Trophoblast cell (in vitro differentiated cells and primary cell): ENCODE measurements around the gene PFKP.

Experiments
- DNase-seq, 2 donors: peaks; one replicate each; pipeline ENCODE4 v3.0.0-alpha.2; 2016
- H2AFZ ChIP-seq: 2 replicates; pipeline ENCODE4 v1.6.1; 2013; ENCODE audit warnings: low read length, moderate library complexity, mild to moderate bottlenecking; ENCODE audit not compliant: insufficient read depth, poor library complexity
- H2AK5ac ChIP-seq: 2 replicates; pipeline ENCODE4 v1.6.1; 2013; ENCODE audit warnings: mild to moderate bottlenecking, low read length
- H2BK120ac ChIP-seq: 2 replicates; pipeline ENCODE4 v1.6.1; 2013; ENCODE audit warnings: low read length, mild to moderate bottlenecking, moderate library complexity; ENCODE audit not compliant: insufficient read depth, poor library complexity
- H2BK12ac ChIP-seq: 2 replicates; pipeline ENCODE4 v1.6.1; 2013; ENCODE audit warnings: mild to moderate bottlenecking, low read length, moderate library complexity
- H2BK5ac ChIP-seq: 2 replicates; pipeline ENCODE4 v1.6.1; 2013; ENCODE audit warnings: low read length, low read depth, moderate library complexity, mild to moderate bottlenecking; ENCODE audit not compliant: poor library complexity
- H3K14ac ChIP-seq: 2 replicates; pipeline ENCODE4 v1.6.1; 2013; ENCODE audit warnings: mild to moderate bottlenecking, low read length
- H3K18ac ChIP-seq: 2 replicates; pipeline ENCODE4 v1.6.1; 2013; ENCODE audit warnings: mild to moderate bottlenecking, low read length
- H3K23ac ChIP-seq: 2 replicates; pipeline ENCODE4 v1.6.1; 2013; ENCODE audit warnings: low read length
- H3K27ac ChIP-seq: 2 replicates; pipeline ENCODE4 v1.5.1; 2013; ENCODE audit warnings: low read depth, mild to moderate bottlenecking, inconsistent platforms, low read length, moderate library complexity
- H3K27me3 ChIP-seq: 2 replicates; pipeline ENCODE4 v1.6.1; 2013; ENCODE audit warnings: inconsistent platforms, mild to moderate bottlenecking, low read length, moderate library complexity; ENCODE audit not compliant: insufficient read depth
- H3K36me3 ChIP-seq, 2 experiments: 1 replicate in 1 of 2; 2 replicates in 1 of 2; pipeline ENCODE4 v1.6.1; 2013; ENCODE audit warnings: low read length in 2 of 2, mild to moderate bottlenecking in 2 of 2, moderate library complexity in 1 of 2; ENCODE audit not compliant: insufficient read depth in 2 of 2, control insufficient read depth in 1 of 2
- H3K4ac ChIP-seq: 2 replicates; pipeline ENCODE4 v1.6.1; 2013; ENCODE audit warnings: low read depth, mild to moderate bottlenecking, low read length, moderate library complexity
- H3K4me1 ChIP-seq, 2 experiments: 1 replicate in 1 of 2; 2 replicates in 1 of 2; pipeline ENCODE4 v1.6.1; 2013; ENCODE audit warnings: low read length in 2 of 2, mild to moderate bottlenecking in 2 of 2, moderate library complexity in 1 of 2; ENCODE audit not compliant: insufficient read depth in 2 of 2, control insufficient read depth in 1 of 2
- H3K4me2 ChIP-seq: 2 replicates; pipeline ENCODE4 v1.6.1; 2013; ENCODE audit warnings: inconsistent platforms, mild to moderate bottlenecking, low read length, moderate library complexity
- H3K4me3 ChIP-seq: 2 replicates; pipeline ENCODE4 v1.5.1; 2013; ENCODE audit warnings: mild to moderate bottlenecking, low read depth, low read length, inconsistent platforms
- H3K79me1 ChIP-seq: one replicate; pipeline ENCODE4 v1.6.1; 2013; ENCODE audit warnings: low read length
- H3K79me2 ChIP-seq: 2 replicates; pipeline ENCODE4 v1.6.1; 2013; ENCODE audit warnings: low read length, mild to moderate bottlenecking; ENCODE audit not compliant: control insufficient read depth, insufficient read depth, poor library complexity
- H3K9ac ChIP-seq: 2 replicates; pipeline ENCODE4 v1.6.1; 2013; ENCODE audit warnings: mild to moderate bottlenecking, low read length
- H3K9me3 ChIP-seq: 2 replicates; pipeline ENCODE4 v1.6.1; 2013; ENCODE audit warnings: low read depth, mild to moderate bottlenecking, control low read depth, inconsistent platforms, low read length; ENCODE audit not compliant: insufficient read depth
- H4K12ac ChIP-seq: 2 replicates; pipeline ENCODE4 v1.6.1; 2013; ENCODE audit warnings: low read depth, mild to moderate bottlenecking, low read length, moderate library complexity
- H4K8ac ChIP-seq: 2 replicates; pipeline ENCODE4 v1.6.1; 2013; ENCODE audit warnings: low read depth, mild to moderate bottlenecking, low read length, moderate library complexity
- H4K91ac ChIP-seq: one replicate; pipeline ENCODE4 v1.6.1; 2013; ENCODE audit warnings: low read depth, mild to moderate bottlenecking, low read length, moderate library complexity
- WGBS: extraction: QIAGEN DNeasy Blood & Tissue Kit; methylation state at CpG from one replicate; pipeline ENCODE4 v1.1.7; 2013; ENCODE audit warnings: missing lambda C conversion rate; ENCODE audit not compliant: insufficient read length, insufficient coverage; ENCODE audit errors: extremely low coverage; 5-methylcytosine and 5-hydroxymethylcytosine counted together

The PFKP gene

GRCh38 chr10:3022027-3022426 lies 45.3 kb upstream of the PFKP start:
- no peak overlapping the region for H3K23ac ChIP-seq
- H2AK5ac ChIP-seq: no peak overlapping the region
- no peak for DNase-seq
- H3K27me3 ChIP-seq: no peaks in the 10 kb centered on the region
- no peak overlapping the region for H3K4ac ChIP-seq
- peaks cover 4% of the 10 kb centered on the region for H3K9me3 ChIP-seq
- H3K9ac ChIP-seq: no peak overlapping the region
- H3K14ac ChIP-seq: no peak overlapping the region
- H3K4me2 ChIP-seq: no peak overlapping the region
- H3K79me2 ChIP-seq: no peaks in the 10 kb centered on the region
- H3K79me1 ChIP-seq: no peaks in the 10 kb centered on the region
- no CpG with 5 or more reads among the region's 3 CpGs for WGBS
- H4K91ac ChIP-seq: no peak overlapping the region
- no peak overlapping the region for H2BK5ac ChIP-seq
- no peak overlapping the region for H3K18ac ChIP-seq
- no peak overlapping the region for H3K27ac ChIP-seq
- no peak overlapping the region for H4K8ac ChIP-seq
- no peaks in the 10 kb centered on the region for H3K4me1 ChIP-seq
- no peaks in the 10 kb centered on the region for H3K36me3 ChIP-seq
- no peak overlapping the region for H2BK120ac ChIP-seq
- no peak overlapping the region for H2AFZ ChIP-seq
- H2BK12ac ChIP-seq: no peak overlapping the region
- H3K4me3 ChIP-seq: no peak overlapping the region
- H4K12ac ChIP-seq: no peak overlapping the region

GRCh38 chr10:3023892-3024291 lies 43.5 kb upstream of the PFKP start:
- Histone ChIP-seq H3K14ac (no peak overlapping the region), H3K9ac (no peak overlapping the region), H3K4ac (no peak overlapping the region), H2AK5ac (no peak overlapping the region), H2AFZ (no peak overlapping the region), H2BK5ac (no peak overlapping the region), H2BK12ac (no peak overlapping the region), H3K79me2 (no peaks in the 10 kb centered on the region), H3K4me1 (no peaks in the 10 kb centered on the region), H2BK120ac (no peak overlapping the region), H4K91ac (no peak overlapping the region), H3K27ac (no peak overlapping the region), H3K79me1 (no peaks in the 10 kb centered on the region), H3K4me2 (no peak overlapping the region), H3K9me3 (peaks cover 4% of the 10 kb centered on the region), H3K4me3 (no peak overlapping the region), H3K36me3 (no peaks in the 10 kb centered on the region), H3K27me3 (no peaks in the 10 kb centered on the region), H4K12ac (no peak overlapping the region), H4K8ac (no peak overlapping the region), H3K23ac (no peak overlapping the region), H3K18ac (no peak overlapping the region)
- WGBS: no CpG with 5 or more reads among the region's 2 CpGs
- no peak for DNase-seq

- Histone ChIP-seq H3K27ac (no peak overlapping the region), H2AK5ac (no peak overlapping the region), H3K14ac (no peak overlapping the region), H2BK120ac (no peak overlapping the region), H2BK12ac (no peak overlapping the region), H3K4me1 (no peaks in the 10 kb centered on the region), H3K4me2 (no peak overlapping the region), H3K4me3 (no peak overlapping the region), H3K27me3 (no peaks in the 10 kb centered on the region), H3K18ac (no peak overlapping the region), H3K36me3 (no peaks in the 10 kb centered on the region), H2BK5ac (no peak overlapping the region), H2AFZ (no peak overlapping the region), H3K4ac (no peak overlapping the region), H3K79me1 (no peaks in the 10 kb centered on the region), H3K9me3 (peaks cover 4% of the 10 kb centered on the region), H3K79me2 (no peaks in the 10 kb centered on the region), H4K91ac (no peak overlapping the region), H3K23ac (no peak overlapping the region), H4K12ac (no peak overlapping the region), H4K8ac (no peak overlapping the region), H3K9ac (no peak overlapping the region)
- DNase-seq: no peak
- no CpG with 5 or more reads among the region's 6 CpGs for WGBS
Measured at GRCh38 chr10:3025026-3025683, 42.2 kb upstream of the PFKP start.

GRCh38 chr10:3027866-3028265 lies 39.5 kb upstream of the PFKP start:
- Histone ChIP-seq H3K27ac (no peak overlapping the region), H3K27me3 (no peaks in the 10 kb centered on the region), H3K79me1 (no peaks in the 10 kb centered on the region), H4K91ac (no peak overlapping the region), H3K4me1 (no peaks in the 10 kb centered on the region), H2BK120ac (no peak overlapping the region), H4K12ac (no peak overlapping the region), H3K9me3 (no peaks in the 10 kb centered on the region), H3K23ac (no peak overlapping the region), H3K4me2 (no peak overlapping the region), H3K36me3 (no peaks in the 10 kb centered on the region), H2AFZ (no peak overlapping the region), H2BK12ac (no peak overlapping the region), H3K79me2 (no peaks in the 10 kb centered on the region), H4K8ac (no peak overlapping the region), H3K14ac (no peak overlapping the region), H3K4ac (no peak overlapping the region), H3K18ac (no peak overlapping the region), H2BK5ac (no peak overlapping the region), H3K9ac (no peak overlapping the region), H3K4me3 (no peak overlapping the region), H2AK5ac (no peak overlapping the region)
- no CpG with 5 or more reads among the region's 3 CpGs for WGBS
- peak; percentile 76 to 85 for DNase-seq
